HL-60/S4 (cell line): ENCODE measurements around the gene DEGS2.

Experiments
- in situ Hi-C: fragments of 300-500 bp; cut with MboI; formaldehyde crosslinking; loops from 2 replicates; pipeline ENCODE4 v1.14.3; 2022; ENCODE audit warnings: low sequenced_read_pairs

The DEGS2 gene

DNA sequence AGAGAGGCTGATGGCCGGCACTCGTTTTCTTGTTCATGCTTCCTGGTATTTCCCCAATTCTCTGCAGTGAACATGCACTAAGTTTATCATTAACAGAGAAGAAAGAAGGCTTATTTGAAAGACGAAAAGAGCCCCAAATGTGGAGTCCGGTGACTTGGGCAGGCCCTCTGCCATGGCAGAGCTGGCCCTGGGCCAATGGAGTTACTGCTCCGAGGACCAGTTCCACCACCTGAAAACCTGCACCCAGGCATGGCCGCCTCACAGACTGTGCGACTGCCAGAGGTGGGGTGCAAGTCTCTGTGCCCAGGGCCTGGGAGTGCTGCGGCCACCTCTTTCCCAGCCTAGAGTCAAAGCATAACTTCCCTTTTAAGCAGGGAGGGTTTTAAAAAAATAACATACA is 24.9 kb downstream of the DEGS2 start:
- in situ Hi-C loops: no loop called here

DNA sequence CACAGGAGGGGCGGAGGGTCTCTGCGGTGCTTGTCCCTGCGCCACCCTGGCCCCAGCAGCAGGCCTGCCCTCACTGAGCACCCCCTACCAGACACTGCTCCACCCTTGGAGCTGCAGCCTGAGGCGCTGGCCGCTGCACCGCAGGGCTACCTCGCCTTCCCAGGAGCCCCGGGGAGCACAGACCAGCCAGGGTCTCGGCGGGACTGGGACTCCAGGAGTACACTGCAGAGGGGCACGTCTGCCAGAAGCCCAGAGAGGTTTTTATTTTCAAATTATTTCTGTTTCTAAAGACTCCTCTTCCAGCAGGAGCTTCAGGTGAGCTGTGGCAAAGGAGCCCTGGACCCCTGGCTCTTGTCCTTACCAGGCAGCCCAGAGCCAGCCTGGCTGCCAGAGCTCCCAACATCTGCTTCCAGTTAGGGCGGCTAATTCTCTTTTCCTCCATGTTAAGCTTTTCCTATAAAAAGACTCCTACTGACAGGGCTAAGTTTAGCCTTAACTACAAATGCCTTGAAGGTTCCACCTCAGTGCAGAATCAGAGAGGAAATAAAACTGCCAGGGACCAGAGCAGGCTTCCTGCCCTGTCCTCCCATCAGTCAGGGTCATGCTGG is 26.4 kb downstream of the DEGS2 start:
- in situ Hi-C loops: no loop called here

DNA sequence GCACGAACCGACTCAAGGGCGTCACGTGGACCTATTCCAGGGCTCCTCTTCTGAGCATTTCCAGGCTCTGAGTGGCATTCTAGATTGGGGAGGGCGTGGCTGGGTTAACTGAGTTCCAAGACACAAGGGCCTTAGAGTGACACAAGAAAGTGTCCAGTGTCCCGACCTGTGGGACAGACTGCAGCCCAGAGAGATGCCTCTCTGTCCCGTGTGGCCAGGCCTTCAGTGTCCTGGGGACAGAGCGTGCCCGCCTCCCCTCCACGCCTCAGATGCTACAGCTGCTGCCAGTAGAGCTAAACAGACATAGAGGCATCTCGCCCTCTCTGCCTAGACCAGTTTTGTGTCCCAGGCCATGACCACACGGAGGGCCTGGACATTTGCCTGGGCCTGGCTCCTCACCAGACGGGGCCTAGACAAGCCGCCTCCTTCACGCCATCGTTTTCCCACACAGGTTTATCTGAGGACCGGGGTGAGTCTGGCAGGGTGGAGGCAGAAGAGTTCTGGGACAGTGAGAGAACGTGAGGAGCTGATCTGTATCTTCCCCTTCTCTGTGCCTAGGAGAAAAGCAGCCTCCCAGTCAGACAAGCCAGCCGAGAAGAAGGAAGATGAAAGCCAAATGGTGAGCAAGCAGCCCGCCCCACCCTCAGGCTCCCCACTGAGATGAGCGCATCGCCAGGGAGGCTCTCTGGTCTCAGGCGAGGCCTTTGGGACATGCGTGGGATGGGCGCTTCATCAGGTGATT is 27.1 kb downstream of the DEGS2 start:
- in situ Hi-C loops: no loop called here

DNA sequence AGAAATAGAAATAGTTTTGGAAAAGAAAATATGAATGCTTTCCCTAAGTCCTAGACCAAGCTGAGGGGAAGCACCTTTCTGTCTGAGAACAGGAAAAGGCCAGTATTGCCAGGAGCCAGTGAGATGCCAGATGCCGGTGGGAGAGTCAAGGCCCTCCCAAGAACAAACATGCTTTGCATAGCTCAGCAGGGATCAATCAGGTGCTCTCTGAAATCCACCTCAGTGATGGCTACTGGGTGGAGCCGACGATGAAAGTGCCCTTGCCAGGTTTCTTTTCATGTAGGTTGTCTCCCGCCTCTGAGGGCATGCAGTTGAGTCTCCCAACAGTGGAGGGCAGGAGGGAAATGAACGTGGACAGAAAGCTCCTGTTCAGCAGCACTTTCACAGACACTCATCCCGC is 28.3 kb downstream of the DEGS2 start:
- in situ Hi-C loops: no loop called here

DNA sequence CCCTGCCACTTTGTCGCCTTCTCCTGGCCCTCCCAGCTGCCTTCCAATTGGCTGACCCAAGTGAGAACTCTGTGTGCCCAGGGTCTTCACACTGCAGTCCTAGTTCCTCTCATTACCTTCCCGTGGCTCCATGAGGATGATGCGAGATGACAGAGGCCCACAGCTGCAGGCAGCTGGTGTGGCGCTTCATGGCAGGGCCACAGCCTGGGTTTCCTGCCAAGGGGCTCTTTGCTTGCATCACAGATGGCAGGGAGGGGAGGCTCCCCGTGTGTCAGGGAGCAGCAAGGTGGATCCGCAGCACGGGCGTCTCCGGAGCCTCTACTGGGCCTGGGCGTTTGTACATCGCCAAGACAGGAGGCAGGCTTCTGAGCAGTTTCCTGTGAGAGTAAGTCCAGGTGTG is 28.9 kb downstream of the DEGS2 start:
- in situ Hi-C loops: no loop called here

DNA sequence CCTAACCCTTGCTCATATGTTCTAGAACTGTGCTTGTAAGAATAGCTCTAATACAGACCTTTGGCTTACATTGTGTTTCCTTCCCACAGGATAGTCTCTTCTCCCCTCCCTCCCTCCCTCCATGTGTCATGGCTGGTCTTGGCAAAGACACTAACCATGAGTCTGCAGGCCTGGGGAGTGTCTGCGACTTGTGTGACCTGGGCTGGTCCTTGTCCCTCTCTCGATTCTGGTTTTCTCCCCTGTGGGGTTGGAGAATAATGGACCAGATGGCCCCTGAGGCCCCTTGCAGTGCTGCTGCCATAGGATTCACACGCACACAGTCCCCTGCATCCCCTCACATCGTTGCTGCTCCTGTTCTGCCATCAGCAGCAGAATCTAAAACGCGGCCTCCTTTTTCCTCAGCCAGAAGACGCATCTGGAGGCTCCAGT is 30.3 kb downstream of the DEGS2 start:
- in situ Hi-C loops: no loop called here

DNA sequence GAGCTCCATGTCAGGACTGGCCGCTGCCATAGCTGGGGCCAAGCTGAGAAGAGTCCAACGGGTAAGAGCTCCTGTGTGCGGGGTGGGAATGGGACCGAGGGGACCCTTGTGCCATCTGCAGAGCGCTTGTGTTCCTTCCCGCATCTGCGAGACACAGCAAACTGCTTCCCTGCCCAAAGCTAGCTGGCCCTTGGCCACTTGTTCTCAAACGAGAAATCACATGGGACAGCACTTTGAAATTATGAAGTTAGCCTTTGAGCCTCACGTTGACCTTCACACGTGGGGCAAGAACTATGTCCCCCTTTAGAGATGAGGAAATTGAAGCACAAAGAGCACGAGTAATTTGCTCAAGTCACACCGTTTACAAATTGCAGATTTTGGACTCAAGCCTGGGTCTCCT is 30.8 kb downstream of the DEGS2 start:
- in situ Hi-C loops: no loop called here

DNA sequence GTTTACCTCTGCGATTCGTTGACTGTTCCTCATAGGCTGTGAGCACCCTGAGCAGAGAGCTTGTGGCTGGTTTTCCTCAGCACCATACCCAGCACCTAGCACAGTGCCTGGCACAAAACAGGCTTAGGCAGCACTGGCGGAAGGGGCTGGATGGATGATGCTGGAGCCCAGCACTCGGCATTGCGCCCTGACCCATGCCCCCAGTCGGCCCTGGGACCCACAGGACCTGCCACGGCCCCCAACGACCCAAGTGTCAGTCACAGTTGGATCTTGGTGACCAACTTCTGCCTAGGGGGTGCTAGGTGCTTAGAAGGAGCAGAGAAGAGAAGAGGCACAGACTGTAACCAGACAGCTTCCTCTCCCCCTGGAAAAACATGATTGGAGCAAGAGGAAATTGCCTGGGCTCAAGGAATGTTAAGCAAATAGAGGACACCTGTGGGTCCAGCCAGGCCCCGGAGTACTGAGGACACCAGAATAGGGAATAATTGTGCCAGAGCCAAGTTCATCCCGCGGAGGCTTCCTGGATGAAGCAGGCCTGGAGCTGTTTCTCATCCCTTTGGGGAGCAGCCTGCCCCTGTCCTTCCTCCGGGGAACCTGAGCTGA is 31.5 kb downstream of the DEGS2 start:
- in situ Hi-C loops: no loop called here

DNA sequence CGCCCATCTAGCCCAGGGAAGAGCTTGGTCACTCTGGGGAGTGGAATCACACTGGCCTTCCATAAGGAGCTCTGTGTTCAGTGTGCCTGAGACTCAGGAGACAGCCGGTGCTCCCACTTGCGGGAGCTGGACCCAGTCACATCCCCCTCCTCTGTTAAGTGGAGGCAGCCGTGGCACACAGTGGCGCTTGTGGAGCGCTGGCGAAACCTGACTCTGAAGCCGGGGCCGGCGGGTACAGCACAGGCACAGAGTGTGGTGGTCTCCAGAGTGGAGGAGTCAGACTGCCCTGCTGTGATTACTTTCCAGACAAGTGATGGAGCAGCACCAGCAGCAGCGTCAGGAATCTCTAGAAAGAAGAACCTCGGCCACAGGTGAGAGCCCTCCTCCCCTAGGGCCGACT is 33.0 kb downstream of the DEGS2 start:
- in situ Hi-C loops: no loop called here

DNA sequence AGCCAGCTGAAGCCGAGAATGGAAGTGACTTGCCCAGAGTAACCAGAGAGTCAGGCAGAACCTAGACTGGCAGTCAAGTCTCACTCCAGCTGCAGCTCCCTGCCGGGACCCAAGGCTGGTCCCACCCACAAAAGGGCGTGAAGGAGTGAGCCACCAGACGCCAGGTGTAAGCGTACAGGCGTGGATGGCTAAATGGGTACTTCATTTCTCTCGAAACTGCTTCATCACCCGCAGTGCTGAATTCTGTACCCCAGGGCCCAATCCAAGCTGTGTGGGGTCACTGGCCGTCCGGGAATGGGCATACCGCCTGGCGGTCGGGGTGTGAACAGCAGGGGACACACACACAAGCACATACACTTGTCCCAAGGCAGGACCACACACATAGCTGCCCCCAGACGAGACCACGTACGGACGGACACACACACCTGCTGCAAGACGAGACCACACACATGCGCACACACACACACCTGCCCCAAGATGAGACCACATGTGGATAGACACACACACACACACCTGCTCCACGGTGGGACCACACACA is 34.8 kb downstream of the DEGS2 start:
- in situ Hi-C loops: no loop called here

DNA sequence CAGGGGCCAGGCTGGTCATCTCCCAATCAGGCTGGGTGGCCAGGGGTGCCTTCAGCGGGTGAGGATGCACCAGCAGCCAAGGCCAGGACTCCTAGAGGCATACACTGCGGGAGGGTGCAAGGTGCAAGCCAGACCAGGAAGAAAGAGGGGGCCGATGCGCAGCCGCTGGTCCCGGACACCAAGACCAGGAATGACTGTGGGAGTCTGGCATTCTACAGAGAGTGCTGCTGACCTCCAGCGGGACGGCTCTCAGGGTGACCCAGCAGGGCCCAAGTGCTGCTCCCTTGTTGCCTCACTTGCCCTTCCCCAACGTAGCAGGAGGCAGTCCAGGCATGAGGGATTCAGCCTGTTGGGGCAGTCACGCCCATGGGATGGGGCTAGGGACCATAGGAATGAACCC is 35.8 kb downstream of the DEGS2 start:
- in situ Hi-C loops: no loop called here

DNA sequence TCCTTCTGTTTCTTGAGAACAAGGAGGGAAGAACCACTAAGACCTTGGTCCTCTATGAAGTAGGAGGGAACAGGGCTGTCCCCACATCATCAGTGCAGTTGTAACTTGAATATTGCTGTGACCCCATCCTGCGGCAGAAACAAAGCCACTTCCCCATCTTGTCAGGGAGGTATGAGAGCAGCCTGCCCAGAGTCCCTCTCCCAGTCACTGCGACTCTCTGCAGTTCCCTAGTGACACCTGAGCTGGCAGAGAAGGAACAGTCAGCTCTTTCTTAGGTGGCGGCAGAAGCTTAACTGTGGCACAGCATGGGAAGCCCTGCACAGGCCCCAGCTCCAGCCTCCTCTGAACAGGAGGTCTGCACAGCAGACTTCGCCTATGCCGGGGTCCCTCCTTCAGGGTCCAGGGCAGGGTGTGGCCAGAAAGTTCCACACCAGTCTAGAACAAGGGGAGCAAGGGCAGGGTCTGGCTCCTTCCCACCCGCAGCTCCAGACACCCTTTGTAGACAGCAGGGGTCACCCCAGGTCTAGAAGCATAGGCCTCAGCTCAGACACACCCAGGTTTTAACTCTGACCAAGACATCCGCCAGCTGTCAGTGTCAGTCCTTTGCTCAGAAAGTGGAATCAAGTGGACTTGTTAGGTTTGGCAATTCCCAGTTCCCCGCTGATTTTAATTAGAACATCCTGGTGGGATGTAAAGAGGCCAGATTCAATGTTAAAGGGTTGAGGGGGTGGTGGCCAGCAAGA is 36.8 kb downstream of the DEGS2 start:
- in situ Hi-C loops: no loop called here

DNA sequence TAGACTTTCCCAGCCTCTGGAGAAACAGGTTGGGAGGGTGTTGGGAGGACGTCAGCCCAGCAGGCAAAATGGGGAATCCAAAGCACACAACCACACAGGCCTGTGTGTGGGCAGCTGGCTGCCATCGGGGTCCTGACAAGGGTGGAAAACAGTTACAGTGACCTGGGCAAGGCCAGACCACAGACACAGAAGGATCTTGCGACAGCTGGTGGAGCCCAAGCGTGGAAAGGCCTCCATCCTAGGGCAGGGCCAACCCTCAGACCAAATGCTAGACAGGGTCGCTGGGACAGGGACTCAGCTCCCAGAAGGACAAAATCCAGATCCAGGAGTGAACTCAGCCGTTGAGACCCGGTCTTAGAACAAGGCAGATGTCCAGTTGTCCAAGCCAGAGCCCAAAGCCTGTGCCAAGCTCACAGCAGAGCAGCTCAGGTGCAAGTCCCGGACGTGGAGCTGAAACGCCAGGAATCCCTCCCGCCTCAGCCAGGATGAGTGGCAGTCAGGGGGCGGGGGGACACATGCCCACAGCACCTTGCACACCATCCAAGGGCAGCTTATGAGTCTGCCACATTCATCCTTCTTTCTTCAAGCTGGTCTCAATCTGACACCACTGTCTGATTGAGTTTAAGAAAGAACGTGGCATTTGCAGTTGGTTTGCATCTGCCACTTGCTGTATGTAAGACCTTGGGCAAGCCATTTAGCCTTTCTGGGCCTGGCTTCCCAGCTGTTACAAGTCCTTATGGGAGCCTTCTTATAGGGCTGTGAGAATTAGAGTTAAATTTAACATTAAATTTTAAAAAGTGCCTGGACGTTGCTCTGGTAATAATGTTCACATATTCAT is 37.6 kb downstream of the DEGS2 start:
- in situ Hi-C loops: no loop called here

DNA sequence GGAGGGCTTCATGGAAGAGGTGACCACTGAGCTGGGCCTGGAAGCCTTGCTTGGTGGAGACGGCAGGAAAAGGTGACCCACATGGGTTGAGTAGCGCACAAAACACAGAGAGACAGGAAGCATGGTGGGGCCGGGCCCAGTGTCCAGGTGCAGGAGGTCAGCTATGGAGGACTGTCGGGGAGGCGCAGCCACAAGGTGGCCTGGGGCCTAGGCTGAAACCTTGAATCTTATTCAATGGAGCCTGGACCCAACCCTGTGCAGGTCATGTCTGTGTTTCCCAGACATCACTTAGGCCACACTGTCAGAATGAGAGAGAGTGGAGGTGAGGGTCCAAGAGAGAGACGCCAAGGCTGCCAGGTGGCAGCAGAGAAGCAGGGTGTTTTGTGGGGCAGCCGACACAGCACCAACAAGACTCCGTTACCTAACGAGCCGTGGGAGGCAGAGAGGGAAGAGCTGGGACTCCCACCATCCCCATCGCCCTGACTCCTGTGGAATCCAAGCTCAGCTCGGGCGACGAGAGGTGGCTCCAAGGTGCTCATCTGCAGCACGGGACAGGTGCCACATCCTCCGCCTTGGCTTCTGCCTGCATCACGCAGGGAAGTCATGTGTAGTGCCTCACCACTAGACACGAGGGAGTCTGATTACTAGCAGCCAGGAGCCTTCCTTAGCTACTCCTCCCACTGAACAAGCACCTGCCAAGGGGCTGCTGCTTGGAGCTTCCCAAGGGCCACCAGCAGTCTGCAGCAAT is 38.7 kb downstream of the DEGS2 start:
- in situ Hi-C loops: no loop called here

DNA sequence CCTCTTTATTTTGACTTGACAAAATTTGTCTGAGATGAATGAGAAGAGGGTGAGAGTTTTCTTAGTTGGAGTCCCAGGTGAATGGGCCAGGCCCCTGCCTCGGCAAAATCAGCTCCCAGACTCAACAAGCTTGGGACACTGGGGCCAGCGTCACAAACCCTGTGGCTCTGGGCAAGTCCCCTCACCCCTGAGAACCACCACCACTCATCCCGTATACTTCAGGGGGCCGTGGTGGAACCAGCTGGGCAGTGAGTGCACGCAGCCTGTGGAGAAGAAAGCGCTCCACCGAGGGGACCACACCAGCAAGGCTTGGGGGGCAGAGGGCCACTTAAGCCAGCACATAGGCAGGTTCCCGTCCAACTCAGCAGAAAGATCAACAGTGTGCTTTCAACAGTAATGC is 40.2 kb downstream of the DEGS2 start:
- in situ Hi-C loops: no loop called here

DNA sequence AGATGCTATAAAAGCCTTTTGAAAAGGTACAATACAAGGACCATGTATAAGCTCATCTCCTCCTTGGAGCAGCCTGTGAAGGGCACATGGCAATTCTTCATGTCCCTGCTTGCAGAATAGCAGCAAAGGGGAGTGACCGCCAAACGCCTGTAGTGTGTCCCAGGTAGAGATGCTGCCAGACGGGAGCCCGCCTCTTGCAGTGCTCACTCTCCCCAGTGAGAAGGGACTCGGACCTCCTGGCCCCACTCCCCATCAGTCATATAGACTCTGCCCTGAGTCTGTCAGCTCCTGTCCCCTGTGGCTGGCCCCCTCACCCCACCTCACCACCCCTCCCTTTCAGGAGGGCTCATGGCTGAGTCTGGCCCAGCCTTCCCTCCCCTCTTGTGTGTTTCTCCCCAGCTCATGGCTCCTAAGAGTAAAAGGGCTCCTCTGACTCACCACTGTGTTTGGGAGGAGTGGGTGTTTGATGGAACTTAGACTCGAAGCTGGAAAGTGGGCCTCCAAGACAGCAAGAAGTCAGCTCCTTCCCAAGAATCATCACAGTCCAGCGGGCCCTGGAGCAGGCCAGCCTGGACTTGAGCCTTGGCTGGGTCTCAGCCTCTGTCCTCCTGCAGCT is 40.9 kb downstream of the DEGS2 start:
- in situ Hi-C loops: no loop called here

DNA sequence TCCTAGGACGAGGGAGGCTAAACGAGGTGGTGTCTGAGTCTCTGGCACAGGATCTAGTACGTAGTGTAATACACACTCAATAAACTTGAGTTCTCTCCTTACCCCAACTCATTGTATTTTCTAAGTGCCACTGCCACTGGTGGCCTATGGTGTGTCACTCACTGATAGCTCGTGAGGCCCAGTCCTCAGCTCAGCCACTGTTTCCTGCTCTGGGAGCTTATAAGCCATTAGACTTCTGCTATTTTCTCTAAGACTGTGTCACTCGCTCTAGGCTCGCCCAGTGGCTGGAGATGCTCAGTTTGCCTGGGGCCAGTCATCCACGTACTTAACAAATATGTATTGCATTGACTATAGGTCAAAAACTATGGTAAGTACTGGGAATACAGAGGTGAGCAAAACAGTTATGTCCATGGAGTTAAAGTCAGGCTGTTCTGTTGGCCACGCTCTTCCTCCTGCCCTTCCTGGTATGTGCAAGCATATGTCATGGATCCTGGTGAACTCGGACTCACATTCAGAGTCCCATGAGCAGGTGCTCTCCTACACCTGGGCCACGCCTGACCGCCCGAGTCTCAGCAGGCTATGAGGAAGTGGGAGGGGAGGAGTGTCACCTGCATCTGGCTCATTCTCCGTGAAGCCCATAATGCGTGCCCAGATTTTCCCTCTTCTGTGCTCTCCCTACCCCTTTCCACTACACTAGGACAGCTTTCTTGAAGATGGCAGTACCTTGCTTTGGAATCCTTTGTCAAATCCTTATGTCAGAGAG is 41.6 kb downstream of the DEGS2 start:
- in situ Hi-C loops: no loop called here

DNA sequence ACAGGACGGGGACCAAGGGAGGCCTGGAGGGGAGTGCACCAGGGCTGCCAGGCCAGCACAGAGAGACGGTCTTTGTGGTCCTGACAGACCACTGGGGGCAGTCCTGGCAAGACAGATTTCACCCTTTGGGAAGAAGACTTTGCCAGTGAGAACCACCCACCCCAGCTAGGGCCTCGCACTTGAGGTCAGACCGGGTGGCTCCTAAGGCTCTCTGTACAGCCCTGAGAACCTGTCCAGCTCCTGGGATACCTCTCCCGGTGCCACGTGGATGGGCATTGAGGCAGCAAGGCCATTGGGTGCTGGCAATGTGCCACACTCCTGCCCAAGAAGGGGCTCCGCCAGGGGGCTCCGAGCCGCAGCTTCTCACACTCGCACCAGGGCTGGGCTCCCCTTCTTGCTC is 42.4 kb downstream of the DEGS2 start:
- in situ Hi-C loops: no loop called here

DNA sequence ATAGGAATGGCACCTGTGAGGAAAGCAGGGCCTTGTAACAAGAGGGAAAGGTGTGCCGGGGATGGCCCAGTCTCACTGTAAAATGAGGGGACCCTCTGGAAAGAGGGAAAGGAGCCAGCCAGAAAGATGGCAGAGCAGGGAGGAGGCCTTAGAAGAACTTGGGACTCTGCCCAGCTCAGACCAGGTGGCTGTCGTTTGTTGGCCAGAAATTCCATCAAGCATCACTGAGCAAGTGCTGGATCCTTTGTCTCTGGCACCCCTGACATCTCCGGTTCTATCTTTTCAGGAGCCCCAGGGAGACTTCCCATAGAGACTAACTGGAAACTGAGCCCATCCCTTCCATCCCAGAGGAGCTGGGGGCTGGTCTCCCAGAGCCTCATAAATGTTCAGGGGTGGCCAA is 43.3 kb downstream of the DEGS2 start:
- in situ Hi-C loops: no loop called here
